Natural killer cell (primary cell): ENCODE results near the gene IGF2BP2. TPM values are rescaled to one million over a fixed set of nuclear protein-coding genes. Genes with fewer than 3 reads are reported as not detected.
"Not testable (repeated sequence)": the region's sequence is repeated elsewhere in the genome, so short reads cannot be mapped to it uniquely, and the experiment has no call there.

Experiments used
- ATAC-seq, 3 donors: fragments of 150-1000 bp in 2 of 3; fragments of 200-7000 bp in 1 of 3; cut with Tn5 transposase; 1 replicate in 1 of 3; 2 replicates in 2 of 3; pipeline ENCODE4 v1.10.0; 2021; ENCODE audit warnings: mild to moderate bottlenecking in 2 of 3, moderate library complexity in 2 of 3
- DNase-seq, 2 donors: peaks; one replicate each; pipeline versions ENCODE4 v3.0.0 to v3.0.0-alpha.2; 2013 to 2021; ENCODE audit warnings: mixed read lengths in 1 of 2
- H3K27ac ChIP-seq: one replicate; pipeline ENCODE4 v1.5.1; 2013; ENCODE audit warnings: mild to moderate bottlenecking, low read length
- H3K27me3 ChIP-seq: one replicate; pipeline ENCODE4 v1.6.1; 2013; ENCODE audit warnings: low read length; ENCODE audit not compliant: control insufficient read depth, insufficient read depth
- H3K36me3 ChIP-seq: one replicate; pipeline ENCODE4 v1.6.1; 2013; ENCODE audit warnings: low read length; ENCODE audit not compliant: control insufficient read depth, insufficient read depth
- H3K4me1 ChIP-seq: one replicate; pipeline ENCODE4 v1.6.1; 2013; ENCODE audit warnings: low read length; ENCODE audit not compliant: control insufficient read depth, insufficient read depth
- H3K4me3 ChIP-seq: one replicate; pipeline ENCODE4 v1.5.1; 2013; ENCODE audit warnings: low read length
- H3K9me3 ChIP-seq: one replicate; pipeline ENCODE4 v1.6.1; 2013; ENCODE audit warnings: low read length; ENCODE audit not compliant: control insufficient read depth, insufficient read depth
- H3K27ac Mint-ChIP-seq, 2 donors: one replicate each; pipeline ENCODE4 v1.8.0; 2022; ENCODE audit warnings: mild to moderate bottlenecking in 2 of 2, mixed read lengths in 2 of 2, moderate library complexity in 1 of 2
- H3K27me3 Mint-ChIP-seq, 2 donors: one replicate each; pipeline ENCODE4 v1.8.0; 2022; ENCODE audit warnings: low read depth in 2 of 2, mixed read lengths in 2 of 2
- H3K36me3 Mint-ChIP-seq: one replicate; pipeline ENCODE4 v1.8.0; 2022; ENCODE audit warnings: mixed read lengths
- H3K4me1 Mint-ChIP-seq, 2 donors: one replicate each; pipeline ENCODE4 v1.8.0; 2022; ENCODE audit warnings: mixed read lengths in 2 of 2
- H3K4me3 Mint-ChIP-seq: one replicate; pipeline ENCODE4 v1.8.0; 2022; ENCODE audit warnings: mild to moderate bottlenecking, moderate library complexity, mixed read lengths
- H3K9me3 Mint-ChIP-seq, 2 donors: one replicate each; pipeline ENCODE4 v1.8.0; 2022; ENCODE audit warnings: mixed read lengths in 2 of 2
- WGBS: methylation state at CpG from one replicate; pipeline ENCODE4 v1.1.7; 2013; ENCODE audit warnings: missing lambda C conversion rate; ENCODE audit not compliant: insufficient coverage; 5-methylcytosine and 5-hydroxymethylcytosine counted together
- intact Hi-C: fragments of 100-400 bp; cut with micrococcal nuclease; formaldehyde crosslinking; loops from one replicate; pipeline ENCODE4 v1.14.2; 2022
- total RNA-seq, 4 donors: library from RNA; stranded (reverse); fragments of 120-200 nt in 1 of 4; gene quantifications; one replicate each; pipeline versions ENCODE4 v1.2.3 to v1.2.4, GENCODE V29; 2013 to 2022
- TF ChIP-seq, protein P1 (sequence below): fragments of 200-600 bp; IDR thresholded peaks from one replicate; pipeline ENCODE4 v1.8.0; 2022; ENCODE audit warnings: antibody characterized with exemption

The IGF2BP2 gene
- total RNA-seq, 3 donors from 2014 or later (not counting 1 experiment from before 2014, with no cell fraction given) = 4.2 to 16.8 (median 8.8) TPM

DNA sequence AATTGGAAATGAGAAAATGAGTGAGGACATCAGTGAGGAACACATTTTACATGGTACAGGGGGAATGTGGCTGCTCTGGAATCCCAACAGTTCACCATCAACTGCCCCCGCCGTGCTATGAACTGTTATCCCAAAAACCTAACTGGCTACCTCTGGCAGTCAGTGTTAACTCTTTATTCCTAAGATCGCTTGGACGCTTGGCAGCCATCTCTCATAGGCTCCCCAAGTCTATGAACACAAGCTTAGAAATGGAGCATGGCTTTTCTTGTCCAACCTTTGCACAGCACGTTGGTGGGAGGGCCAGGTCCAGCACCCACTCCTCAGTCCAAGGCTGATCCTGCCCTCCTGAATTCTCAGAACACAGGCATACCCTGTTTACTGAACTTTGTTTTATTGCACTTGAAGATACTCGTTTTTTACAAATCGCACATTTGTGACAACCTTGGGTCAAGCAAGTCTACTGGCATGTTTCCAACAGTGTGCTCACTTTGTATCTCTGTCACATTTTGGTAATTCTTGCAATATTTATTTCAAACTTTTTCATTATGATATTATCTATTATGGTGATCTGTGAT is 185.1 kb downstream of the IGF2BP2 start:
- no peaks in the 10 kb centered on the region for H3K36me3 Mint-ChIP-seq
- Histone ChIP-seq H3K9me3 (no peaks in the 10 kb centered on the region), H3K4me1 (no peaks in the 10 kb centered on the region), H3K4me3 (no peak overlapping the region), H3K36me3 (no peaks in the 10 kb centered on the region), H3K27ac (no peak overlapping the region), H3K27me3 (no peaks in the 10 kb centered on the region)
- intact Hi-C loops = no loop called here
- DNase-seq (no peak), ATAC-seq (no peak)
- no peak overlapping the region for H3K27ac Mint-ChIP-seq
- TF ChIP-seq, protein P1, sequence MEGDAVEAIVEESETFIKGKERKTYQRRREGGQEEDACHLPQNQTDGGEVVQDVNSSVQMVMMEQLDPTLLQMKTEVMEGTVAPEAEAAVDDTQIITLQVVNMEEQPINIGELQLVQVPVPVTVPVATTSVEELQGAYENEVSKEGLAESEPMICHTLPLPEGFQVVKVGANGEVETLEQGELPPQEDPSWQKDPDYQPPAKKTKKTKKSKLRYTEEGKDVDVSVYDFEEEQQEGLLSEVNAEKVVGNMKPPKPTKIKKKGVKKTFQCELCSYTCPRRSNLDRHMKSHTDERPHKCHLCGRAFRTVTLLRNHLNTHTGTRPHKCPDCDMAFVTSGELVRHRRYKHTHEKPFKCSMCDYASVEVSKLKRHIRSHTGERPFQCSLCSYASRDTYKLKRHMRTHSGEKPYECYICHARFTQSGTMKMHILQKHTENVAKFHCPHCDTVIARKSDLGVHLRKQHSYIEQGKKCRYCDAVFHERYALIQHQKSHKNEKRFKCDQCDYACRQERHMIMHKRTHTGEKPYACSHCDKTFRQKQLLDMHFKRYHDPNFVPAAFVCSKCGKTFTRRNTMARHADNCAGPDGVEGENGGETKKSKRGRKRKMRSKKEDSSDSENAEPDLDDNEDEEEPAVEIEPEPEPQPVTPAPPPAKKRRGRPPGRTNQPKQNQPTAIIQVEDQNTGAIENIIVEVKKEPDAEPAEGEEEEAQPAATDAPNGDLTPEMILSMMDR = no peak
- no peaks in the 10 kb centered on the region for H3K27me3 Mint-ChIP-seq
- WGBS = 86% methylated on average over 7 of the region's 7 CpGs
- no peaks in the 10 kb centered on the region for H3K4me1 Mint-ChIP-seq
- no peak overlapping the region for H3K4me3 Mint-ChIP-seq
- no peaks in the 10 kb centered on the region for H3K9me3 Mint-ChIP-seq

DNA sequence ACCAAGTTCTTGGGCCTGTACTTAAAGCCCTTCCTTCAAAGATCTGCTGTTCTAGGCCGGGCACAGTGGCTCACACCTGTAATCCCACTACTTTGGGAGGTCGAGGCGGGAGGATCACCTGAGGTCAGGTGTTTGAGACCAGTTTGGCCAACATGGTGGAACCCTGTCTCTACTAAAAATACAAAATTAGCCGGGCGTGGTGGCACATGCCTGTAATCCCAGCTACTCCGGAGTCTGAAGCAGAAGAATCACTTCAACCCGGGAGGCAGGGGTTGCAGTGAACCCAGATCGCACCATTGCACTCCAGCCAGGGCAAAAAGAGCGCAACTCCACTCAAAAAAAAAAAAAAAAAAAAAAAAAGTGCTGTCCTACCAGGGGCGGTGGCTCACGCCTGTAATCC is 186.2 kb downstream of the IGF2BP2 start:
- H3K27ac Mint-ChIP-seq, H3K27me3 Mint-ChIP-seq, H3K36me3 Mint-ChIP-seq, H3K4me3 ChIP-seq, H3K4me1 ChIP-seq, H3K36me3 ChIP-seq, H3K27ac ChIP-seq, H3K9me3 Mint-ChIP-seq, ATAC-seq, intact Hi-C loops, H3K27me3 ChIP-seq, H3K9me3 ChIP-seq, H3K4me3 Mint-ChIP-seq, DNase-seq, H3K4me1 Mint-ChIP-seq: not testable (repeated sequence)
- WGBS = 94% methylated on average over 11 of the region's 11 CpGs

GRCh38 chr3:185637388-185637787 is 187.5 kb downstream of the IGF2BP2 start:
- no peak overlapping the region for H3K27ac ChIP-seq
- DNase-seq (no peak), ATAC-seq (no peak)
- H3K4me3 ChIP-seq = no peak overlapping the region
- H3K27me3 Mint-ChIP-seq = no peaks in the 10 kb centered on the region
- TF ChIP-seq, protein P1 = no peak
- H3K27ac Mint-ChIP-seq = no peak overlapping the region
- H3K4me1 ChIP-seq = no peaks in the 10 kb centered on the region
- WGBS = 77% methylated on average over 3 of the region's 3 CpGs
- intact Hi-C loops = no loop called here
- no peaks in the 10 kb centered on the region for H3K36me3 Mint-ChIP-seq
- H3K9me3 ChIP-seq = no peaks in the 10 kb centered on the region
- H3K9me3 Mint-ChIP-seq = no peaks in the 10 kb centered on the region
- no peak overlapping the region for H3K4me3 Mint-ChIP-seq
- H3K36me3 ChIP-seq = no peaks in the 10 kb centered on the region
- H3K27me3 ChIP-seq = no peaks in the 10 kb centered on the region
- no peaks in the 10 kb centered on the region for H3K4me1 Mint-ChIP-seq

DNA sequence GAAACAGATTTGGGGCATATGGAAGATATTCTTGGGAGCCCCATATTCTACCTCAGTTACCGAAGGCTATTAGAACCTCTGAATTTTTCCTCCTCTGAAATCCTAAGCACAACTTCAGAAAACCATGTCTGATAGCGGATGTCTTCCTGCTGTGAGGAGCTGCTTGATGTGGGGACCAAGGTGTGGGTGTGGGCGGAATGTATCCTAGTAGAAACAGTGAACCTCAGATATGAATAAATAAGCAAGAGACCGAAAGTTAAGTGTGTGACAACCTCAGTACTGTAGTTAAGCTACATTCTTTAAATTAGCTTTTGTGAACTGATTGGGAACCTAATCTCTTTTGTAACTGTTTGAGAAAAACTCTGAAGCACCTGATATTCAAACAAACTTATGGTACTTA is 191.8 kb downstream of the IGF2BP2 start:
- Mint-ChIP-seq H3K9me3 (no peaks in the 10 kb centered on the region), H3K27me3 (no peaks in the 10 kb centered on the region), H3K36me3 (no peaks in the 10 kb centered on the region), H3K27ac (no peak overlapping the region), H3K4me1 (no peaks in the 10 kb centered on the region), H3K4me3 (no peak overlapping the region)
- H3K27ac ChIP-seq = no peak overlapping the region
- ATAC-seq = no peak
- no peak for DNase-seq
- intact Hi-C loops = no loop called here
- H3K4me3 ChIP-seq = no peak overlapping the region
- TF ChIP-seq, protein P1 = no peak
- no peaks in the 10 kb centered on the region for H3K4me1 ChIP-seq
- H3K27me3 ChIP-seq = no peaks in the 10 kb centered on the region
- H3K36me3 ChIP-seq = peaks cover 18% of the 10 kb centered on the region
- no peaks in the 10 kb centered on the region for H3K9me3 ChIP-seq
- WGBS = 87% methylated on average over 3 of the region's 4 CpGs
